ENCODE data around the gene GOLGA1.
A peak's percentile ranks its signal among the peaks of the same experiment; 100 is the strongest.
"Not testable (repeated sequence)": the region's sequence is repeated elsewhere in the genome, so short reads cannot be mapped to it uniquely, and the experiment has no call there.

GOLGA1 gene

DNA sequence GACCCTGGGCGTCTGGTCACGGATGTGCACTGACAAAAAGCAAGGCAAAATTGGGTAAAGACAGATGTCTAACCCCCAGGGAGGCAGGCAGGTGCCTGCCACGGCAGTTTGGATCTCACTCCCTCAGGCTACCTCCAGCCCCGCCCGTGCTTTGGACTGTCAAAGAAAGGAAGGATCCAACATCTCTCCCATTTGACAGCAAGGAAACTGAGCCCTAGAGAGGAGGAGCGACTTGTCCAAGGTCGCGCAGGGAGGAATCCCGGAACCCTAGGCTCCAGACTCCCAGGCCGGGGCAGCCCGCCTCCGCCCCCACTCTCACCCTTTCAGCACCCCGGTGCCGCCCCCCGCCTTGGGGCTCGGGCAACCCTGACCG is 376 bp downstream of the GOLGA1 start:
- DNase-seq (ENCODE audit: low read depth in 2 of 2) = peak in 1 of 2 donors; percentile 2

DNA sequence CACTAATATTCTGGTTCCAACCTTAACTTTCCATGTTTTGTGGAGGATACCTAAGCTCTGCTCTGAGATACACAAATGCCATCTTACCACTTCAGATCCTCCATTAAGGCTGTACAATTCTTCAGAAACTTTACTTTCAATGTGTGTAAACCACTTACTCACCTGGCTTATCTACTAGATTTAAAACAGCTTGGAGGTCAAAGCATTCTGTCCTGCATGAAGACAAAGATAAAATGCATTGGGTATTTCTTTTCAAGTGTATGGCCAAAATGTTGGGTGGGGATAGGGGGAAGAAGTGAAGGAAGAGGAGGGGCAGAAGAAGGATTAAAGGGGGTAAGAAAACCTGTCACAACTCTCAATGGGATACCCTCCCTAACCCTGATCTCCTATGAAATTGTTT is 939 bp downstream of the GOLGA1 start:
- DNase-seq (ENCODE audit: low read depth in 2 of 2) = no peak

DNA sequence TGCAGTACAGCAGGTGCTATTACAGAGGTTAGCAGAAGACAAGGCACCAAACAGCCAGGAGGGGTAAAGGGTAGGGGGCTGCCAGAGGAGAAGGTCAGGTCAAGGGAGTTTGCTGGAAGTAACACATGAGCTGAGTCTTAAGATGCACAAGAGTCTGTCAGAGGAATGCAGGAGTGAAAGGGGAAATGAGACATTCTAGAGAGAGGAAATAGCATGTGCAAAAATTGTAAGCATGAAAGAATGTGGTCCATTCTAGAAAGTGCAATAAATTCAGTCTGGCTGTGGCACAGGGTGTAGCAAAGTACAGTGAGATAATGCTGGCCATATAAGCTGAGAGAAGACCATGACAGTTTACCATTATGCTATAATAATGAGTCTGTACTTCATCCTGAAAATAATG is 6.6 kb downstream of the GOLGA1 start:
- DNase-seq (ENCODE audit: low read depth in 2 of 2) = no peak

DNA sequence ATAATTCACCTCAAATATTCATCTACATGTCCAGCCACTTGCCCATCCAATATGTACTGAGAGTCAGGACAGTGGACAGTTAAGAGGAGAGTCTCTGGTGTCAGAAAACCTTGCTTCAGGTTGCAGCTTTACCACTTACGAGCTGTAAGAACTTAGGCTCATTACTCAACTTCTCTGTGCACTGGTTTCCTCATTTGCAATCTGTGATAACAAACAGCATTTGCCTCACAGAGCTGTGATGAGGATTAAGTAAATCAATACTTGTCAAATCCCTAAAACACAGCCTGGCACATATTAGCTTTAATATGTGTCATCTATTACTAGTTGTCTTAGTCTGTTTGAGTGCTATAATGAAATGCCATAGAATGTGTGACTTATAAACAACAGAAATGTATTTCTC is 8.6 kb downstream of the GOLGA1 start:
- no peak for DNase-seq (ENCODE audit: low read depth in 2 of 2)

DNA sequence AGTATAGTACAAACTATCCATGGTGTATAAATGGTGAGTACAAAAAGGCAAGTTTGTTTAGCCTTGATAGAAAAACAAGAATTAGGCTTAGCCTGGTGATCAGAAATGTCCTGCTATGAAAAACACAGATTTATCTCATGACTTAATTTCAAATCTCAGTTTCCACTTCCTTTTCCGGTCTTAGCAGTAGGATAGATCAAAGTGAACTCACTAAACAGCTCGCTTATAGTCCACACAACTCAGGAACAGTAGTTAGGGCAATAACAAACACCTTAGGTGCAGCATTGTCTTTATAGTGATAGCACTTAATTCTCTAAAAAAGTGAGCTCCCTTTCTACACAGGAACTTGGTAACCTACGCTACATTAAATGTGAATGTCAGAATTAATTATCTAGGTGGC is 11.4 kb downstream of the GOLGA1 start:
- no peak for DNase-seq (ENCODE audit: low read depth in 2 of 2)

DNA sequence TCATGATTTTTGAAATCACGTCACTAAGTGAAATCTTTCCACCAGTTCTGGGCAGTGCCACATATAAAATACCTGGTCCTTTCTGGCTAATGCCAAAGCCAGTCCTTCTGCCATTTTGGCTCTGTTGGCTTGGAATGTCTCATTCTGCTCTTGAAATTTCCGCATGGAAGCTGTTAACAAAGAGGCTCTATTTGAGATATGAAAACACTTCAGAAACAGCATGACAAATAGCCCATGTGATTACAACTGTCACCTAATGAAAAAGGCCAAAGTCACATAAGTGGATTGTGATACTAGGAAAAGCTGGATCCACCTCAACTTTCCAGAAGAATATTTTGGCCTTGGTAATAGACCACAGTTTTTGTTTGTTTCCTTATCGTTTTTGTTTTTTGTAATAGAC is 12.8 kb downstream of the GOLGA1 start:
- DNase-seq (ENCODE audit: low read depth in 2 of 2) = no peak

DNA sequence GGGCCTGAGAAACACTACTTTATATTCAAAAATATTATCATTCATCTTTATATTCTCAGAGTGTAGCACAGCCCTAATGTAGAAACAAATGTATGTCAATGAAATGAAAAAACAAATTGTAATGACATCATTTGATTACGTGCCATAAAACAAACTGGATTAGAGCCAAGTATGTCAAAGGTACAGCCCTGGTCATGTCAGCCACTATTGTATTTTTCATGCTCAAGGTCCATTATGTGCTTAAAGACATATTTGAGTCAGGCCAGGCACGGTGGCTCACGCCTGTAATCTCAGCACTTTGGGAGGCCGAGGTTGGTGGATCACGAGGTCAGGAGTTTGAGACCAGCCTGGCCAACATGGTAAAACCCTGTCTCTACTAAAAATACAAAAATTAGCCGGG is 20.5 kb downstream of the GOLGA1 start:
- DNase-seq (ENCODE audit: low read depth in 2 of 2) = not testable (repeated sequence)

DNA sequence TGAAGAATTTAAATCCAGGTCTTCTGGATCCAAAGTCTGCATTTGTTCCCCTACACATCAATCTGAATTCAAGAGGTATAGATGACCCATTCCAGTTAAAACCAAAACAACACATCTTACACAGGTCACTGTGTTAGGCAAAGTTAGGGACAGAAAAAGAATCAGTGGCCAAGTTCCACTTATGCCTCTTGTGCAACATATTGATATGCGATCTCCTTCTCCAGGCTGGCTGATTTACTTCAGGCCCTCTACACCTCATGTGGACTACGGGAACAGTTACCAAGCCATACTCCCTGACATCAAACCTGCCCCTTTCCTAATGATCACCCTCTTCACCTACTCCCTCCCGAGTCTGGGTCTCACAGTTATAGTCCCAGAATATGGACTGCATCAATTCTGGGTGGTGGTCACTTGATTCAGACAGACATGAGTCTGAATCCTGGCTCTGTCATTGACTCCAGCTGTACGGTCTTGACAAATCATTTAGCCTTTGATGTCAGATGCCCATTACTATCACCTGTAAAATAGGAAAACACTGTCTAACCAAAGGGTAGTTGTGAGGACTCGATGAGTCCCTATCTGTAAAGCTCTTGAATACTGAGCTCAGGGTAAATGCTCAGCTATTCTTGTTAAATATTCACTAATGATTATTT is 26.0 kb downstream of the GOLGA1 start:
- no peak for DNase-seq (ENCODE audit: low read depth in 2 of 2)

DNA sequence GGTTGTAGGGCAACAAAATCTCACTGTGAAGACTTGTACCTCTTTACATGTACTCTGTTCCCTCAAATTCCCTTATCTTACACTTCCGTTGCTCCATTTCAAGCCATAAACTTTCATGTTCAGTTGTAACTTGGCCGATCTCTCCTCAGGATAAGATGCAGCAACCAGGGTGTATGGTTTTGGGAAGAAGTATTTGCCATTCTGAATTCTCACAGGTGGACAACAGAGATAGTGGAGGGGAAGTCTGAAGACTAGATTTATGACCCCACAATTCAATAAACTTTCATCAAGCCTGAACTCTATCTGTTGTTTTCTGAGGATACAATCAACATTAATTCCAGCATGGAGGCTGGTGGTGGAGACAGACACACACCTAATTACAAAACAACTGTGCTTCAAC is 27.5 kb downstream of the GOLGA1 start:
- DNase-seq (ENCODE audit: low read depth in 2 of 2) = no peak

DNA sequence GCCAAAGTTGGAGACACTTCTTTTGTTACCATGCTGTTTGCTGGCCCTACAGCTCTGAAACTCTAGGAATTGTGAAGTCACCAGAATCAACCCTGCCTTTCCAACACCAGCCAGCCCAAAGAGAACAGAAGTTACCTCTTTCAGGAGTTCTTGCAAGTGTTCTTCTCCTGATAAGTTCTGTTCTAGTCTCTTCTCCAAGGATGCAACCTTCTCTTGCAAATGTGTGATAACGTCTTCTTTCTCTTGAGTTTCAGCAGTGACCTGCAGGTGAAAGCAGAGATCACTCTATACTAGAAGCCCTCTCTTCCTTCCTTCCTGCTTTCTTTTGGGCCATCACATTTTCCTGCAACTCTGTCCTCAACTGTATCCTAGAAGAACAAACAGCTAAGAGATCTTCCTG is 29.1 kb downstream of the GOLGA1 start:
- no peak for DNase-seq (ENCODE audit: low read depth in 2 of 2)

DNA sequence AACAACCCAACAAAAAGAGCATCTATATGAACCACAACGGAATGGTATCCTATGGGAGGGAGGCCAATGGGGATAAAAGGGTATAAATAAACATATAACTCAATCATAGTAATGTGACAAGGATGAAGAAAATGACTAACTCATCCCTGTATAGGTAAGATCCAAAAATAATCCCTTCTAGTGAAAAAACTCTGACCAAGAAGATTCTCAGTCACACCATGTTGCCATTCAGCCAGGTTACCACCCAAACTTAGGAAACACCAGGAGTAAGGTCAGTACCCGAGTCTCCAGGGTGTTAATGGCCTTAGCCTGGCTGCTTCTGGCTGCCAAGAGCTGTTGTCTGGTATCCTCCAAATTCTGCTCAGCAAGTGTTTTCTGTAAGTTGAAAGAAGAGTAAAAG is 32.8 kb downstream of the GOLGA1 start:
- no peak for DNase-seq (ENCODE audit: low read depth in 2 of 2)

DNA sequence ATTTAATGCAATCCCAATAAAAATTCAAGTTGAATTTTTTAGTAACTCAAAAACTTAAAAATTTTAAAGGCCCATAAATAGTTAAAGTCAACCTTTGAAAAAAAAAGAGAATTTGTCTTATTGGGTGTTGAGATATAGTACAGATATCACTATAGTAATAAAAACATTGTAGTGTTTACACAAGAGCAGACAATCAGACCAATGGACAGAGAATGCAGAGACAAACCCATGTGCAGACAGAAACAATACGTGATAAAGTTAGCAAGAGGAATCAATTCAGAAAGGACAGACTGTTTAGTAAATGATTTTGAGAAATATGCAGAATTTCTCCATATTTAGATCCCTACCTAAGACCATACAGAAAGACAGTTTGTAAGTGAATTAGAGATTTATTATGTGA is 33.9 kb downstream of the GOLGA1 start:
- no peak for DNase-seq (ENCODE audit: low read depth in 2 of 2)

DNA sequence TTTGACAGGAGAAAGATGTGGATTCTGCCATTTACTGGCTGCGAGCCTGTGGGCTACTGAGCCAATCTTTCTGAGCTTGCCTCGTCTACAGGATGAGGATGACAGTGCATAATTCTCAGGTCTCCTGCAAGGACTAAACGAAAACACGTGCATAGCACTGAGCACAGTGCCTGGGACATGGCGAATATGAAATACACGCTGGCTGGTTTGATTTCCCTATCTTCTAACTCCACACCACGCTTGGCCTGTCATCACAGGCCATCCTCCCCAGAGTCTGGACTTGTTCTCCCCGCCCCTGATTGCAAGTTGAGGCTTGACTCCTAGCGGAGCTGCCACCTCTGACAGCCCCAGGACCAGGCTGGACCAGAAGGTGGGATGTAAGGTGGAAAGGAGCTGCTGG is 41.0 kb downstream of the GOLGA1 start:
- DNase-seq (ENCODE audit: low read depth in 2 of 2) = no peak

DNA sequence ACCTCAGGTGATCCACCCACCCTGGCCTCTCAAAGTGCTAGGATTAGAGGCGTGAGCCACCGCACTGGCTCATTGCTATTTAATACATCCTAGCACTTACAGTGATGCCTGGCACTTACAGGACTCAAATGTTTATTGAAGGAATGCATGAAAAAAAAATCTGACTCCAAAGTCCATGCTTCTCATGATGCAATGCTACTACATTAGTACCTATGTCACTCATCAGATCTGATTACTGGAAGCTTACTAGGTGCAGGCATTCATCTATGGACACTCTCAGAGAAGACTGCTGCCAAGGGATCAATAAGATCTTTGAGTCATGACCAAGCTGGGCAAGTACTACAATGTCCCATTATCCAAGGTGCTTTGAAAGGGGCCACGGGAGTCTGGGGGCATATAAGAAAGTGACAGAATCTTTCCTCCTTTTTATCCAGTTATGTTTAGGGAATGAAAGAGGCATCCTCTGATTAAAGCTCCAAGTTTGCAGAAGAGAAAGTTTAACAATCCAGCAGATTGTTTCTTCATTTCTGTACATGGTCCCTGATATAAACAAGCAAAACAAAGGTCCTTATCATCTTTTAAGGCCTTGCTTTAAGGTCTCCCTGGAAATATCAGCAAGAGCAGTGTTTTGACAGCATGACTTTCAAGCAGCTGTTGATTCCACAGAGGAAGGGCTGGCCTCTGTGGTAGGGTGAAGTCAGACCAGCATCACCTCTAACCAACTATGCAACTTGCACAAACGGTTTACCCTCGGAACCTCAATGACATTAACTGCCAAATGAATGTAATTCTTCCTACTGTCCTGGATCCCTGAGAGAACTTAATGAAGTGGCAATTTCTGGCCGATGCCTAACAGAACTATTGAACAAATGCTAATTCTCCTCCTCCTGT is 43.1 kb downstream of the GOLGA1 start:
- no peak for DNase-seq (ENCODE audit: low read depth in 2 of 2)

DNA sequence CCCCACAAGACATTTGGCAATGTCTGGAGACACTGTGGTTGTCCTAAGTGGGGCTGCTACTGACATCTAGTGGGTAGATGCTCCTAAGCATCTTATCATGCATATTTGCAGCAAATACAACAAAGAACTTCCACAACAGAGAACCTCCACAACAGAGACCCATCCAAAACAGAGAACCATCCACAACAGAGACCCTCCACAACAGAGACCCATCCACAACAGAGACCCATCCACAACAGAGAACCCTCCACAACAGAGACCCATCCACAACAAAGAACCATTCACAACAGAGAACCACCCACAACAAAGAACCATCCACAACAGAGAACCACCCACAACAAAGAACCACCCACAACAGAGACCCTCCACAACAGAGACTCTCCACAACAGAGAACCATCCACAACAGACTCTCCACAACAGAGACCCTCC is 46.1 kb downstream of the GOLGA1 start:
- DNase-seq (ENCODE audit: low read depth in 2 of 2) = no peak

DNA sequence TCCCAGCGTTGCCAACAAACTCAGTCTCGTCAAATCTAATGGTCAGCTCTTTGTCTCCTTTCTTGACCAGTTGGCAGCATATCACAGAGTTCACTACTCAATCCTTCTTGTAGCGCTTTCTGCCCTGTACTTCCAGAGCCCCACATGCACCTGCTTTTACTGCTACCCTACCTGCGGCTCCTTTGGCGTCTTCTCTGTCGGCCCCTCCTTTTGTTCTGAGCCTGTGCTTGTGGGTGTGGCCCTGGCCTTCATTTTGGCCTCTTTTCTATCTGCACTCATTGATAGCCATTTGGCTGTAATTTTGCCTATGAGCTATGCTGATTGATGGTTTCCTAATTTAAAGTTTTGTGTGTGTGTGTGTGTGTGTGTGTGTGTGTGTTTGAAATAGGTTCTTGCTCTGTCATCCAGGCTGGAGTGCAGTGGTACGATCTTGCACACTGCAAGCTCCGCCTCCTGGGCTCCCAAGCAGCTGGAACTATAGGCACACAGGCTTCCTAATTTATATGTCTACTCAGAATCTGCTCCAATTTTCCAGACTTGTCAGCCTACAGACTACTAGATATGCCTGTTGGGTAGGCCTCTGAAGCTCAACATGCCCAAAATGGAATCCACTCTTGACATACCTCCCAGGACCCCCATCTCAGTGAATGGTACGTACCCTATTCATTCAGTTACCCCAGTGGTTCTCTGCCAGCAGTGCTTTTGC is 46.7 kb downstream of the GOLGA1 start:
- DNase-seq (ENCODE audit: low read depth in 2 of 2) = no peak

DNA sequence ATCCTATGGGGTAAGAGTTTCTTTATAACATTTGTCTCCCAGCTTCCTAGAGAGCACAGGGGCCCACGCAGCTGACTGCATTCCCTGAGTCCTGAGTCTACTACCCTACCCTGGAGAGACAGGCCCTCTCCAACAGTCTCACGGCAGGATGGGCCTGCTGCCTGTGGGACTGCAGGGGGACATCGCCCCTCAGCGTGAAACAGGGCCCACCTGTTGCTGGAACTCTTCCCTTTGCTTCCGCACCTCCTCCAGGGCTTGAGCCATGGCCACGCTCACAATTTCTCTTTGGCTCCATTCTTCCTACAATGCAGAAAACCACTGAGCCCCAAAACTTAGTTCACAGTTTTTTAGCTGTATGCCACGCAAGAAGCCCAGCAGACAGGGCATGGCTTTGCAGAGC is 50.7 kb downstream of the GOLGA1 start:
- no peak for DNase-seq (ENCODE audit: low read depth in 2 of 2)

DNA sequence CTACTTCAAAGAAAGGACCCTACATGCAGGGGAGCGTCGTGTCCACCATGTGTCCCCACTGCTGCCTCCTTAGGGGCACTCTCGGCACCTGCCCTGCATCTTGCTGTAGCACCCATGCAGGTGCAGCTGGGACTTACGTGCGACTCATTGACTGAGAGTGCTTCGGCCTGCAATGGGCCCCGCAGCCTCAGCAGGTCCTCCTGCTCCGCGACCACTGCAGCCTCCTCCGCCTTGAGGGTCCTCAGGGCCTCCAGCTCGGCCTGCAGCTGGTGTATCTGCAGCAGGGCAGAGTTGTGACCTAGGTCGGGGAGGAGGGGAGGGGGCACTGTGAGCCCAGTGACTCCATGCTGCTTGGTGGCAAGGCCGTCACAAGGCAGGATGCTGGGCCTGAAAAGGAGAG is 51.9 kb downstream of the GOLGA1 start:
- no peak for DNase-seq (ENCODE audit: low read depth in 2 of 2)

DNA sequence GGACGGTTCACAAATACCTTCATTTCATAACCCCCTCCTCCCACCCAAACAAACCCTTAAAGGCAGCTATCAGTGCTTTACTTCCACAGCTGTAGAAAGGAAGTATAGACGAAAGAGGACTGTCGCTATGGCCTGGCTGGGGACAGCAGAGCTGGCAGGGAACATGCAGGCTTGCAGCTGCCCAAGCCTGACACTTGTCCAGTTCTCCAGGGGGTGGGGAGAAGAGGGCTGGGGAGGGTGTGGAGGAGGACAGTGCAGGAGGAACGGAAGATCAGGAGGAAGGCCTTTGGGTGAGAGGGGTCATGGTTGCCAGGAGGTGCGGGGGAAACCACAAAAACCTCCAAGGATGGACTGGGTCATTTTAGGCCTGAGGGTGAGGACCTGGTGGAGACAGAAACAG is 53.1 kb downstream of the GOLGA1 start:
- DNase-seq (ENCODE audit: low read depth in 2 of 2) = no peak

DNA sequence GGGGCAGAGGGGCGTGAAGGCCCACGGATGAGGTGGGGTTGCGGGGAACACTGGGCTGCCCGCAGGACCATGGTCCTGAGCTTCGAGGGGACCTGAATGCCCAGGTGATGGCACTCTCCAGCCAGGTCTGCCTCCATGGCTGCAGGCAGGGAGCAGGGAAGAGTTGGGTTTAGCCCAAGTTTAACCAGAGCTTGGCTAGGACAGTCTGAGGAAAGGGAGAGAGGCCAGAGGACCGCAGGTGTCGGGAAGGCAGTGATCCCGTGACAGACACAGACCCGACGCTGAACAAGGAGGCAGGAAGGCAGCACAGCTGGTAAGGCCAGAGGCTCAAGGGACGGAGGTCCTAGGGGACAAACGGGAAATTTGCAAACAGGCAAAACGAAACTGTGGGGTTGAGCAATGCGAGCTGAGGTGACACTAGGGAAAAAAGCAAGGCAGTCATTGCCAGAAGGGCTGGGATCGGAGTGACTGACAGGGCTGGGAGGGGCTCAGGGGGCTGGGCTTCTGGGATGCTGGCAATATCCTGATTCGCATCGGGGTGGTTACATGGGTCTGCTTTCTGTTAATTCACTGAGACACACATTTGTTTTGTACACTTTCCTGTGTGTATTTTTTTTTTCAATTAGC is 53.9 kb downstream of the GOLGA1 start:
- DNase-seq (ENCODE audit: low read depth in 2 of 2) = no peak

DNA sequence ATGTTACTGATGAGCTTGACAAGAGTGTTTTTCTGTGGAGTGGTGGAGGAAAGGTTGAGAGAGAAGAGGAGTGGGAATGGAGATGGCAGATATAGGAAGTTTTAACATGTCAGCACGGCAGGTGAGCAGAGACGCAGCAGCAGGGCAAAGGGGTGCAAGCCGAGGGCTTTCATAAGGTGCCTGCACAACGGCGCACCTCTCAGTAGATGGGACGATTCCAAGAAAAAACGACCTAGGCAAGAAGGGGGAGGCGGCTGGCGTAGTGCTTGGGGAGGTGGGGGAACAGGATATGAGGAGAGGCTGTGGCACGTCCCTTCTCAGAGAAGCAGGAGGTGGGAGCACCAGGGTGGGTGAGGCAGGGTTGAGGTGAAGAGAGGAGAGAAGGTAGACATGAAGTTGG is 54.4 kb downstream of the GOLGA1 start:
- no peak for DNase-seq (ENCODE audit: low read depth in 2 of 2)

DNA sequence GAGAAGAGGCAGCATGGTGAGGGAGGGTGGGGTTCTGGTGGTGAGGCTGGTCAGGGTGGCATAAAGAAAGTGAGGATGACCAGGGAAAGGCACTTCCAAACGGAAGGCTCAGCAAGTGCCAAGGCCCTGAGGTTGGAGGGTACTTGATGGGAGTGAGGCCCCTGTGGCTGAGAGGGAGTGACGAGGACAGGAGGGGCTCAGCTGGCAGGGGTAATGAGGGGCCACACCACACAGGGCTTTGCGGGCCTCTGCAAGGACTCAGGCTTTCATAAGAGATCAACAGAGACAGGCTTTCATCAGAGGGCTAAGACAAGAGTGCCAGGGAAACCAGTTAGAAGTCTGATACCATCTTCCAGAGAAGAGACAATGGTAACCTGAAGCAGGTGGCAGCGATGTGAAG is 55.3 kb downstream of the GOLGA1 start:
- no peak for DNase-seq (ENCODE audit: low read depth in 2 of 2)
